A673 (cell line): ENCODE measurements around the gene ANGPTL2. TPM values are rescaled to one million over a fixed set of nuclear protein-coding genes. Genes with fewer than 3 reads are reported as not detected.

ENCODE experiments used
- BruUV-seq: library from RNA; stranded (reverse); fragments of 400-500 nt; replicated peaks from 2 replicates; lab custom pipeline; 2021; lab: Mats Ljungman, UMichigan
- CTCF ChIA-PET: fragments of 300-600 bp; sonication (Branson Sonifier 250); formaldehyde crosslinking; loops from one replicate; lab custom pipeline; 2022; ENCODE audit warnings: antibody characterized with exemption; lab: Charles Lee
- POLR2A ChIA-PET: fragments of 300-600 bp; sonication (Branson Sonifier 250); formaldehyde crosslinking; loops from one replicate; lab custom pipeline; 2022; ENCODE audit warnings: antibody characterized with exemption; ENCODE audit not compliant: low non-redundant PET; lab: Charles Lee
- DNase-seq: peaks from one replicate; pipeline ENCODE4 v3.0.0-alpha.2; 2015; ENCODE audit warnings: low spot score
- H3K27ac ChIP-seq: fragments of 200-600 bp; sonication (generic); 2 replicates; pipeline ENCODE4 v1.5.1; 2016; ENCODE audit warnings: mixed run types, low read depth, mild to moderate bottlenecking, mixed read lengths, antibody characterized with exemption, low read length; ENCODE audit not compliant: poor library complexity, severe bottlenecking
- H3K27me3 ChIP-seq: fragments of 200-600 bp; sonication (generic); replicated peaks from 2 replicates; pipeline ENCODE4 v1.6.1; 2017; ENCODE audit warnings: mixed run types, low read depth, mild to moderate bottlenecking, mixed read lengths, antibody characterized with exemption, low read length; ENCODE audit not compliant: insufficient read depth, poor library complexity
- H3K36me3 ChIP-seq: fragments of 200-600 bp; sonication (generic); 2 replicates; pipeline ENCODE4 v1.6.1; 2016; ENCODE audit warnings: mixed run types, mild to moderate bottlenecking, mixed read lengths, antibody characterized with exemption, low read length; ENCODE audit not compliant: insufficient read depth, poor library complexity, severe bottlenecking
- H3K4me1 ChIP-seq: fragments of 200-600 bp; sonication (generic); 2 replicates; pipeline ENCODE4 v1.6.1; 2017; ENCODE audit warnings: mixed run types, mild to moderate bottlenecking, mixed read lengths, antibody characterized with exemption, low read length; ENCODE audit not compliant: insufficient read depth, poor library complexity, severe bottlenecking
- H3K4me3 ChIP-seq: fragments of 200-600 bp; sonication (generic); 2 replicates; pipeline ENCODE4 v1.5.1; 2016; ENCODE audit warnings: low read depth, mixed run types, mild to moderate bottlenecking, mixed read lengths, low read length; ENCODE audit not compliant: poor library complexity, severe bottlenecking
- H3K9me3 ChIP-seq: fragments of 200-600 bp; sonication (generic); 2 replicates; pipeline ENCODE4 v1.6.1; 2016; ENCODE audit warnings: mixed run types, low read depth, mild to moderate bottlenecking, mixed read lengths, antibody characterized with exemption, low read length; ENCODE audit not compliant: poor library complexity, severe bottlenecking
- CTCF ChIP-seq: fragments of 300-800, 200-600 bp; sonication (generic); conservative IDR thresholded peaks from 2 replicates; pipeline ENCODE4 v1.5.1; 2017; ENCODE audit warnings: low read depth, mild to moderate bottlenecking, antibody characterized with exemption, low read length, moderate library complexity, mixed read lengths
- EZH2 ChIP-seq: fragments of 200-600 bp; sonication (generic); IDR thresholded peaks from 2 replicates; pipeline ENCODE4 v1.6.1; 2017; ENCODE audit warnings: borderline replicate concordance, low read depth, mild to moderate bottlenecking, mixed read lengths, antibody characterized with exemption, low read length; ENCODE audit not compliant: poor library complexity, severe bottlenecking
- intact Hi-C: fragments of 100-400 bp; cut with micrococcal nuclease; formaldehyde crosslinking; loops from one replicate; pipeline ENCODE4 v1.10.0; 2022; ENCODE audit not compliant: unreplicated experiment
- total RNA-seq: library from RNA; stranded (reverse); gene quantifications from 2 replicates; pipeline ENCODE4 v1.2.3, GENCODE V29; 2021

The ANGPTL2 gene
- total RNA-seq, 1 experiment from 2014 or later: 2.5 TPM

GRCh38 chr9:127097683-127098082, 24.8 kb downstream of the ANGPTL2 start:
- H3K4me1 ChIP-seq: no peaks in the 10 kb centered on the region
- H3K27me3 ChIP-seq: no peaks in the 10 kb centered on the region
- BruUV-seq: no TSS peak
- ChIA-PET CTCF (no interaction called here), POLR2A (no interaction called here)
- DNase-seq: no peak
- no peaks in the 10 kb centered on the region for H3K36me3 ChIP-seq
- no peaks in the 10 kb centered on the region for H3K9me3 ChIP-seq
- intact Hi-C loops: no loop called here
- H3K4me3 ChIP-seq: no peak overlapping the region
- TF ChIP-seq CTCF: no peak
- H3K27ac ChIP-seq: no peak overlapping the region

- CTCF ChIA-PET: no interaction called here
- Histone ChIP-seq H3K27me3 (no peaks in the 10 kb centered on the region), H3K27ac (no peak overlapping the region), H3K36me3 (no peaks in the 10 kb centered on the region), H3K4me1 (no peaks in the 10 kb centered on the region), H3K9me3 (no peaks in the 10 kb centered on the region), H3K4me3 (no peak overlapping the region)
- no peak for TF ChIP-seq EZH2
- TF ChIP-seq CTCF: no peak
- intact Hi-C loops: no loop called here
- POLR2A ChIA-PET: no interaction called here
- no TSS peak for BruUV-seq
- no peak for DNase-seq
Measured at GRCh38 chr9:127096208-127096607, 26.2 kb downstream of the ANGPTL2 start.

- BruUV-seq: no TSS peak
- no peaks in the 10 kb centered on the region for H3K4me1 ChIP-seq
- no peak overlapping the region for H3K4me3 ChIP-seq
- CTCF ChIA-PET: no interaction called here
- DNase-seq: no peak
- no peak overlapping the region for H3K27ac ChIP-seq
- intact Hi-C loops: no loop called here
- H3K9me3 ChIP-seq: no peaks in the 10 kb centered on the region
- POLR2A ChIA-PET: no interaction called here
- H3K27me3 ChIP-seq: no peaks in the 10 kb centered on the region
- H3K36me3 ChIP-seq: no peaks in the 10 kb centered on the region
- TF ChIP-seq CTCF (no peak), EZH2 (no peak)
Measured at GRCh38 chr9:127095411-127095810, 27.0 kb downstream of the ANGPTL2 start.
